Measurements from ENCODE around the gene LGALS4.
A peak's percentile ranks its signal among the peaks of the same experiment; 100 is the strongest.

The LGALS4 gene

GRCh38 chr19:38845374-38846024 lies 32.8 kb upstream of the LGALS4 start:
- Histone ChIP-seq H4K20me1 (ENCODE audit: control insufficient read depth, insufficient read depth, low read depth, low read length) (peaks cover 36% of the 10 kb centered on the region), H3K79me2 (ENCODE audit: control insufficient read depth, low read length) (peaks cover 88% of the 10 kb centered on the region), H3F3A (ENCODE audit: control insufficient read depth, insufficient read depth) (peaks cover 25% of the 10 kb centered on the region), H3K27me3 (ENCODE audit: control insufficient read depth, low read length) (no peaks in the 10 kb centered on the region), H3K4me3 (ENCODE audit: low read length) (no peak overlapping the region), H3K9me3 (ENCODE audit: control insufficient read depth, insufficient read depth, low read length) (no peaks in the 10 kb centered on the region), H3K9me2 (replicated peaks; ENCODE audit: control insufficient read depth, low read length) (no peaks in the 10 kb centered on the region), H3K36me3 (ENCODE audit: control insufficient read depth, low read length) (peaks cover 90% of the 10 kb centered on the region), H3K4me2 (ENCODE audit: low read length) (no peak overlapping the region), H3K27ac (ENCODE audit: low read depth, low read length) (no peak overlapping the region), H3K4me1 (ENCODE audit: control insufficient read depth, low read length) (peaks cover 48% of the 10 kb centered on the region)
- no peak for TF ChIP-seq EZH2phosphoT487 (IDR thresholded peaks at IDR 0.05; ENCODE audit: borderline replicate concordance, low read length)
- TF ChIP-seq, protein P1, sequence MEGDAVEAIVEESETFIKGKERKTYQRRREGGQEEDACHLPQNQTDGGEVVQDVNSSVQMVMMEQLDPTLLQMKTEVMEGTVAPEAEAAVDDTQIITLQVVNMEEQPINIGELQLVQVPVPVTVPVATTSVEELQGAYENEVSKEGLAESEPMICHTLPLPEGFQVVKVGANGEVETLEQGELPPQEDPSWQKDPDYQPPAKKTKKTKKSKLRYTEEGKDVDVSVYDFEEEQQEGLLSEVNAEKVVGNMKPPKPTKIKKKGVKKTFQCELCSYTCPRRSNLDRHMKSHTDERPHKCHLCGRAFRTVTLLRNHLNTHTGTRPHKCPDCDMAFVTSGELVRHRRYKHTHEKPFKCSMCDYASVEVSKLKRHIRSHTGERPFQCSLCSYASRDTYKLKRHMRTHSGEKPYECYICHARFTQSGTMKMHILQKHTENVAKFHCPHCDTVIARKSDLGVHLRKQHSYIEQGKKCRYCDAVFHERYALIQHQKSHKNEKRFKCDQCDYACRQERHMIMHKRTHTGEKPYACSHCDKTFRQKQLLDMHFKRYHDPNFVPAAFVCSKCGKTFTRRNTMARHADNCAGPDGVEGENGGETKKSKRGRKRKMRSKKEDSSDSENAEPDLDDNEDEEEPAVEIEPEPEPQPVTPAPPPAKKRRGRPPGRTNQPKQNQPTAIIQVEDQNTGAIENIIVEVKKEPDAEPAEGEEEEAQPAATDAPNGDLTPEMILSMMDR (IDR thresholded peaks at IDR 0.05; ENCODE audit: low read depth, low read length, poor library complexity, severe bottlenecking) = no peak

GRCh38 chr19:38844093-38844686 lies 31.4 kb upstream of the LGALS4 start:
- no peak overlapping the region for H3K4me3 ChIP-seq (ENCODE audit: low read length)
- no peak for TF ChIP-seq EZH2phosphoT487 (IDR thresholded peaks at IDR 0.05; ENCODE audit: borderline replicate concordance, low read length)
- TF ChIP-seq, protein P1 (IDR thresholded peaks at IDR 0.05; ENCODE audit: low read depth, low read length, poor library complexity, severe bottlenecking) = no peak
- H3K4me2 ChIP-seq (ENCODE audit: low read length) = no peak overlapping the region
- H4K20me1 ChIP-seq (ENCODE audit: control insufficient read depth, insufficient read depth, low read depth, low read length) = peaks cover 36% of the 10 kb centered on the region
- peaks cover 31% of the 10 kb centered on the region for H3F3A ChIP-seq (ENCODE audit: control insufficient read depth, insufficient read depth)
- no peaks in the 10 kb centered on the region for H3K9me2 ChIP-seq (replicated peaks; ENCODE audit: control insufficient read depth, low read length)
- no peaks in the 10 kb centered on the region for H3K9me3 ChIP-seq (ENCODE audit: control insufficient read depth, insufficient read depth, low read length)
- H3K27ac ChIP-seq (ENCODE audit: low read depth, low read length) = no peak overlapping the region
- H3K4me1 ChIP-seq (ENCODE audit: control insufficient read depth, low read length) = peaks cover 48% of the 10 kb centered on the region
- no peaks in the 10 kb centered on the region for H3K27me3 ChIP-seq (ENCODE audit: control insufficient read depth, low read length)
- peaks cover 100% of the 10 kb centered on the region for H3K36me3 ChIP-seq (ENCODE audit: control insufficient read depth, low read length)
- H3K79me2 ChIP-seq (ENCODE audit: control insufficient read depth, low read length) = peaks cover 85% of the 10 kb centered on the region

GRCh38 chr19:38843175-38843758 lies 30.5 kb upstream of the LGALS4 start:
- Histone ChIP-seq H3K4me2 (ENCODE audit: low read length) (no peak overlapping the region), H4K20me1 (ENCODE audit: control insufficient read depth, insufficient read depth, low read depth, low read length) (peaks cover 29% of the 10 kb centered on the region), H3K36me3 (ENCODE audit: control insufficient read depth, low read length) (peaks cover 100% of the 10 kb centered on the region), H3K27ac (ENCODE audit: low read depth, low read length) (peak overlapping the region; percentile 8; the same call in 1 of the 2 replicates), H3K4me1 (ENCODE audit: control insufficient read depth, low read length) (peaks cover 45% of the 10 kb centered on the region), H3K27me3 (ENCODE audit: control insufficient read depth, low read length) (no peaks in the 10 kb centered on the region), H3K9me3 (ENCODE audit: control insufficient read depth, insufficient read depth, low read length) (no peaks in the 10 kb centered on the region), H3K79me2 (ENCODE audit: control insufficient read depth, low read length) (peaks cover 76% of the 10 kb centered on the region), H3K4me3 (ENCODE audit: low read length) (no peak overlapping the region), H3F3A (ENCODE audit: control insufficient read depth, insufficient read depth) (peaks cover 30% of the 10 kb centered on the region), H3K9me2 (replicated peaks; ENCODE audit: control insufficient read depth, low read length) (no peaks in the 10 kb centered on the region)
- TF ChIP-seq, protein P1 (IDR thresholded peaks at IDR 0.05; ENCODE audit: low read depth, low read length, poor library complexity, severe bottlenecking) = no peak
- TF ChIP-seq EZH2phosphoT487 (IDR thresholded peaks at IDR 0.05; ENCODE audit: borderline replicate concordance, low read length) = no peak

Data from DOHH2 (cell line).